Activated B cell treated with CpG ODN at 0.5 μM for 24 hours (primary cell): ENCODE data around the gene SENP5. TPM values are rescaled to one million over a fixed set of nuclear protein-coding genes. Genes with fewer than 3 reads are reported as not detected.
"Not testable (repeated sequence)": the region's sequence is repeated elsewhere in the genome, so short reads cannot be mapped to it uniquely, and the experiment has no call there.

Experiments
- ATAC-seq: fragments of 200-7000 bp; cut with Tn5 transposase; one replicate; pipeline ENCODE4 v1.10.0; 2021; ENCODE audit warnings: low read depth, mild to moderate bottlenecking, moderate library complexity
- CTCF ChIA-PET: fragments of 350-600 bp; sonication (Branson Sonifier 250); formaldehyde crosslinking; loops from one replicate; lab custom pipeline; 2021; ENCODE audit warnings: antibody characterized with exemption; lab: Charles Lee
- POLR2A ChIA-PET: fragments of 350-600 bp; sonication (Branson Sonifier 250); formaldehyde crosslinking; loops from one replicate; lab custom pipeline; 2021; ENCODE audit warnings: antibody characterized with exemption; lab: Charles Lee
- DNase-seq: peaks from one replicate; pipeline ENCODE4 v3.0.0; 2022
- H3K27ac Mint-ChIP-seq: one replicate; pipeline ENCODE4 v1.8.0; 2020; ENCODE audit warnings: mixed read lengths
- H3K27me3 Mint-ChIP-seq: one replicate; pipeline ENCODE4 v1.8.0; 2021; ENCODE audit warnings: mixed read lengths
- H3K36me3 Mint-ChIP-seq: one replicate; pipeline ENCODE4 v1.8.0; 2021; ENCODE audit warnings: low read depth, mixed read lengths
- H3K4me1 Mint-ChIP-seq: one replicate; pipeline ENCODE4 v1.8.0; 2021; ENCODE audit warnings: mixed read lengths
- H3K4me3 Mint-ChIP-seq: one replicate; pipeline ENCODE4 v1.8.0; 2020; ENCODE audit warnings: mild to moderate bottlenecking, mixed read lengths
- H3K9me3 Mint-ChIP-seq: one replicate; pipeline ENCODE4 v1.8.0; 2020; ENCODE audit warnings: mixed read lengths
- intact Hi-C: fragments of 100-400 bp; cut with micrococcal nuclease; formaldehyde crosslinking; loops from one replicate; pipeline ENCODE4 v1.15.1; 2024
- total RNA-seq: library from RNA; stranded (reverse); gene quantifications from 2 replicates; pipeline ENCODE4 v1.2.3, GENCODE V29; 2022
- TF ChIP-seq, protein P1 (sequence below): fragments of 200-600 bp; IDR thresholded peaks from one replicate; pipeline ENCODE4 v1.8.0; 2022; ENCODE audit warnings: antibody characterized with exemption, mild to moderate bottlenecking

SENP5 gene, protein sequence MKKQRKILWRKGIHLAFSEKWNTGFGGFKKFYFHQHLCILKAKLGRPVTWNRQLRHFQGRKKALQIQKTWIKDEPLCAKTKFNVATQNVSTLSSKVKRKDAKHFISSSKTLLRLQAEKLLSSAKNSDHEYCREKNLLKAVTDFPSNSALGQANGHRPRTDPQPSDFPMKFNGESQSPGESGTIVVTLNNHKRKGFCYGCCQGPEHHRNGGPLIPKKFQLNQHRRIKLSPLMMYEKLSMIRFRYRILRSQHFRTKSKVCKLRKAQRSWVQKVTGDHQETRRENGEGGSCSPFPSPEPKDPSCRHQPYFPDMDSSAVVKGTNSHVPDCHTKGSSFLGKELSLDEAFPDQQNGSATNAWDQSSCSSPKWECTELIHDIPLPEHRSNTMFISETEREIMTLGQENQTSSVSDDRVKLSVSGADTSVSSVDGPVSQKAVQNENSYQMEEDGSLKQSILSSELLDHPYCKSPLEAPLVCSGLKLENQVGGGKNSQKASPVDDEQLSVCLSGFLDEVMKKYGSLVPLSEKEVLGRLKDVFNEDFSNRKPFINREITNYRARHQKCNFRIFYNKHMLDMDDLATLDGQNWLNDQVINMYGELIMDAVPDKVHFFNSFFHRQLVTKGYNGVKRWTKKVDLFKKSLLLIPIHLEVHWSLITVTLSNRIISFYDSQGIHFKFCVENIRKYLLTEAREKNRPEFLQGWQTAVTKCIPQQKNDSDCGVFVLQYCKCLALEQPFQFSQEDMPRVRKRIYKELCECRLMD
- total RNA-seq, result 35.8 and 45.2 TPM in 2 replicates

DNA sequence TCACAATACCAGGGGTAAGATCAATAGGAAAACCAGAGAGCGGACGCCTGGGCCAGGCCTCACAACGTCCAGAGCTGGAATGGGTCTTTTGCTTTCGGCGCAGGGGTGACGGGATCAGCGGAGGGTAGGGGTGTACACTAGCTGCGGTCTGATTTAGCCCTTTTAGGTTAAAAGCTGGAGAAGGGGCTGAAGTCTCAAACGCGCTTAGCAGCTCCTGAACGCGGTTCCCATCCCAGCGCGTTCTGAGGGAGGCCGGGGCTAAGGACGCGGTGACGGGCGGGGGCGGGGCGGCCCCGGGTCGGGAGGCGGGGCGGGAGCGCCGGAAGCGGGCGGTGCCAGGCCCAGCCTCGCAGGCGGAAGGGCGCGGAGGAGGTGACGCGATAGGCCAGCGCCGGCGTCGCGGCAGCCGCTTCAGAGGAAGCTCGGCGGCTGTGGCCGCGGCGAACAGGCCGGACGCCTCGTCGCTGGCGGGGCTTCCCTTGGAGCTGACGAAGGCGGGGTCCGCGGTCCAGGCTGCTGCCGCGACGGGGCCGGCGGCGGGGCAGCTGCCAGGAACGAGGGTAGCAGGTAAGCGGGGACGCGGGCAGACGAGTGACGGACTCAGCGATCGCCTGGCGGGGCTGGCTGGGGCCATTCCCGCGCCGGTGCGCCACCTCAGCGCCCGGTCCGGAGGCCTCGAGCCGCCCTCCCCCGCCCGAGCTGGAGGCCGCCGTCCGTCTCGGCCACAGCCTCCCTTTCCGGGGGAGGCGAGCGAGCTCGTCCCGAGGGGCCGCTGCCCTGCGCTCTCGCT, at the start of gene SENP5:
SENP5 (plus strand) TSS at position 414 of the 790 bp plus-strand sequence. CDS start 17,262 bp downstream, outside the sequence.
- Mint-ChIP-seq H3K27ac (peak within 1 kb of the TSS; percentile 89), H3K27me3 (no peaks in the 10 kb centered on the region), H3K36me3 (peaks cover 11% of the 10 kb centered on the region), H3K4me3 (peak within 1 kb of the TSS; percentile 93), H3K9me3 (no peaks in the 10 kb centered on the region), H3K4me1 (peaks cover 28% of the 10 kb centered on the region)
- CTCF ChIA-PET, result interaction anchor here (1.0 to 1.3 kb wide), 3 partner anchors 30 to 102 kb away, joined by 3 to 8 read pairs (median 3); no protein-coding TSS in a partner anchor
- POLR2A ChIA-PET, result interaction anchor here (0.6 to 3.0 kb wide), 18 partner anchors 13 to 366 kb away, joined by 3 to 49 read pairs (median 3); partner anchors contain the start of genes CEP19, FBXO45, NCBP2 and PAK2
- intact Hi-C loops, result loop anchor here (1.0 to 5.0 kb wide), 5 partner anchors 75 to 365 kb away; partner anchors contain the start of genes FBXO45, NCBP2, RNF168 and WDR53
- TF ChIP-seq, protein P1, sequence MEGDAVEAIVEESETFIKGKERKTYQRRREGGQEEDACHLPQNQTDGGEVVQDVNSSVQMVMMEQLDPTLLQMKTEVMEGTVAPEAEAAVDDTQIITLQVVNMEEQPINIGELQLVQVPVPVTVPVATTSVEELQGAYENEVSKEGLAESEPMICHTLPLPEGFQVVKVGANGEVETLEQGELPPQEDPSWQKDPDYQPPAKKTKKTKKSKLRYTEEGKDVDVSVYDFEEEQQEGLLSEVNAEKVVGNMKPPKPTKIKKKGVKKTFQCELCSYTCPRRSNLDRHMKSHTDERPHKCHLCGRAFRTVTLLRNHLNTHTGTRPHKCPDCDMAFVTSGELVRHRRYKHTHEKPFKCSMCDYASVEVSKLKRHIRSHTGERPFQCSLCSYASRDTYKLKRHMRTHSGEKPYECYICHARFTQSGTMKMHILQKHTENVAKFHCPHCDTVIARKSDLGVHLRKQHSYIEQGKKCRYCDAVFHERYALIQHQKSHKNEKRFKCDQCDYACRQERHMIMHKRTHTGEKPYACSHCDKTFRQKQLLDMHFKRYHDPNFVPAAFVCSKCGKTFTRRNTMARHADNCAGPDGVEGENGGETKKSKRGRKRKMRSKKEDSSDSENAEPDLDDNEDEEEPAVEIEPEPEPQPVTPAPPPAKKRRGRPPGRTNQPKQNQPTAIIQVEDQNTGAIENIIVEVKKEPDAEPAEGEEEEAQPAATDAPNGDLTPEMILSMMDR, result no peak
- ATAC-seq (peak; percentile 97), DNase-seq (peak; percentile 87)

DNA sequence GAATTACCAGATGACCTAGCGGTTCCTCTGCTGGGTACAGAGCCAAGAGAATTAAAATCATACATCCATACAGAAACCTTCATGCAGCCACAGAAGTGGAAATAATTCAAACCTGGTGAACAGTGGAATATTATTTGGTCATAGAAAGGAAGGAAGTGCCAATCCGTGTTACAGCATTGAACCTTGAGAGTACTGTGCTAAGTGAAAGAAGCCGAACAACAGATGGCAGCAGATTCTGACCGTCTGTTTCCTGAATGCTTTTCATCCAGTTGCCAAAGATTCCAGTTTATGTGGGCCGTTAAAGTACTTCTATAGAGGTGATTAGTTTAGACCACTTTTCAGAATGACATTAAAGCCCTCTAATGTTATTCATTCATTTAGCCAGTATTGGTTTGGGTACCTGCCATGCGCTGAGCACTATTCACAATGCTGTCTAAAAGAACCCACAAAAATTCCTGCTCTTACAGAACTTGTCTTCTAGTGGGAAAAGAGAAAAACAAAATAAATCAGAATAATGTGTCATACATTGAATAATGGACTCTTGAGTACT, 45.8 kb upstream of the SENP5 start:
- Mint-ChIP-seq H3K36me3 (peaks cover 74% of the 10 kb centered on the region), H3K9me3 (no peaks in the 10 kb centered on the region), H3K27me3 (no peaks in the 10 kb centered on the region), H3K4me1 (no peaks in the 10 kb centered on the region), H3K4me3 (no peak overlapping the region), H3K27ac (no peak overlapping the region)
- DNase-seq (no peak), ATAC-seq (no peak)
- intact Hi-C loops, result no loop called here
- CTCF ChIA-PET, result no interaction called here
- POLR2A ChIA-PET, result no interaction called here
- TF ChIP-seq, protein P1, result no peak

DNA sequence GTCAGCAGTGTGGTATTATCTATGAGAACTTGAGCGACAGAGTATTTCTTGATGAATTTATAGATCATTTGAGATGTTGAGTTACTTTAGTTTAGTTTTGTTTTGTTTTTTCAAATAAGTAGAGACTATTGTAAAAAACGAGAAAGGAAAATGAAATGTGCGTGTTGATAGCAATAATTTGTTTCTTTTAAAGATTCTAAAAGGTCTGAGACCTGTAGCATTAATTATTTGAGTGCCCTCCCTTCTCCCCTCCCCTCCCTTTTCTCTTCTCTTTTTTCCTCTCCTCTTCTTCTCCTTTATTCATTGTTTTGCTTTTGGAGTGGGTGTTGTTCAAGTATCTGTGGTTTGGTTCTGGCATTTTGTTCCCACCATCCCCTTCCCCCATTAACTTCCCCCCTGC, 38.1 kb upstream of the SENP5 start:
- DNase-seq, ATAC-seq, POLR2A ChIA-PET, CTCF ChIA-PET, H3K4me3 Mint-ChIP-seq, intact Hi-C loops, H3K9me3 Mint-ChIP-seq, H3K4me1 Mint-ChIP-seq, H3K27me3 Mint-ChIP-seq, H3K27ac Mint-ChIP-seq: not testable (repeated sequence)
- peaks cover 53% of the 10 kb centered on the region for H3K36me3 Mint-ChIP-seq

DNA sequence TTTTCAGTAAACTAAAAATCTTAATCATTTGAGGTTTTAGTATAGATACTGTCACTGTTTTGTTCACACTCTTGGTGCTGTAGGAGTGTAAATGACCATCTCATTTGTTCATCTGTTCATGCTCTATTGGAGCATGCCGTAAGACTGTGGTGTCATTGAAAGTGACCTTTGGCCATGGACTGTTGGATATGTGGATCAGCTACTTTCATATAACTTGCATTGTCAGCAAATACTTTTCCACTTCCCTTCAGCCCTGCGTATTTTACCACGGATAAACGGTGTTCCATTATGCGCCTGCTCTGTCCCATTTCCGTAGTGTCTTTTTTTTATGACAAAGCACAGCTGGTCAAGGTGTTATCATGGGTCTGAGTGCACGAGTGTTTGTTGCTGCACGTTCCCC, 32.6 kb upstream of the SENP5 start:
- CTCF ChIA-PET, result interaction anchor here (0.6 to 4.7 kb wide), 3 partner anchors 106 to 308 kb away, joined by 3 to 65 read pairs (median 5); partner anchors contain the start of gene PIGZ
- POLR2A ChIA-PET, result no interaction called here

DNA sequence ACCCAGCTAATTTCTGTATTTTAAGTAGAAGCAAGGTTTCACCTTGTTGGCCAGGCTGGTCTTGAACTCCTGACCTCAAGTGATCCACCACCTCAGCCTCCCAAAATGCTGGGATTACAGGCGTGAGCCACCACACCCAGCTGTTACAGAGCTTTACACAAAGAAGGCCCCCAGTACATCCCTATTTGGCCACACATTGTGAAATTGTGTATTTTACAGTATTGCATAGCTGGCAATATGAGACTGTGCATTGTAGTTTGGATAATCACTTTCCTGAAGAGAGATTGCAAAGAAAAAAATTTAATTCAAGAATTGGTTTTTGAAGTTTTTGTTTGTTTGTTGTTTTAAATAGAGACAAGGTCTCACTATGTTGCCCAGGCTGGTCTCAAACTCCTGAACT, 31.1 kb upstream of the SENP5 start:
- ATAC-seq, DNase-seq, H3K4me3 Mint-ChIP-seq, H3K27ac Mint-ChIP-seq, H3K4me1 Mint-ChIP-seq, H3K9me3 Mint-ChIP-seq, H3K36me3 Mint-ChIP-seq, intact Hi-C loops, H3K27me3 Mint-ChIP-seq: not testable (repeated sequence)
- ChIA-PET CTCF (interaction anchor here (0.6 to 4.7 kb wide), 4 partner anchors 105 to 152 kb away, joined by 3 to 65 read pairs (median 4); partner anchors contain the start of gene PIGZ), POLR2A (interaction anchor here (1.1 to 2.0 kb wide), 2 partner anchors 106 to 133 kb away, joined by 4 to 5 read pairs; partner anchors contain the start of gene NCBP2)

More for the DNA sequence above, 32.6 kb upstream of the SENP5 start:
- DNase-seq (no peak), ATAC-seq (no peak)
- no peak overlapping the region for H3K4me3 Mint-ChIP-seq
- TF ChIP-seq, protein P1, result no peak
- no peaks in the 10 kb centered on the region for H3K4me1 Mint-ChIP-seq
- no peaks in the 10 kb centered on the region for H3K9me3 Mint-ChIP-seq
- H3K27me3 Mint-ChIP-seq, result no peaks in the 10 kb centered on the region
- no peak overlapping the region for H3K27ac Mint-ChIP-seq
- intact Hi-C loops, result no loop called here
- H3K36me3 Mint-ChIP-seq, result peaks cover 17% of the 10 kb centered on the region
